ENCODE data around the gene WFDC5.
A peak's percentile ranks its signal among the peaks of the same experiment; 100 is the strongest.

Gene WFDC5

GRCh38 chr20:45092898-45093297 is 22.1 kb downstream of the WFDC5 start:
- no peaks in the 10 kb centered on the region for H3K27me3 ChIP-seq (replicated peaks)
- H3K27ac ChIP-seq, result no peak overlapping the region
- no peaks in the 10 kb centered on the region for H3K36me3 ChIP-seq (replicated peaks)
- DNase-seq, result no peak
- in situ Hi-C loops (cut with HindIII; ENCODE audit: low pct_ligation_motif_present, low sequenced_read_pairs), result no loop called here
- no peak overlapping the region for H3K4me3 ChIP-seq (ENCODE audit: low read depth, low read length)
- TF ChIP-seq CTCF (IDR thresholded peaks at IDR 0.05; ENCODE audit: low read depth, low read length, missing control alignments), result no peak

DNA sequence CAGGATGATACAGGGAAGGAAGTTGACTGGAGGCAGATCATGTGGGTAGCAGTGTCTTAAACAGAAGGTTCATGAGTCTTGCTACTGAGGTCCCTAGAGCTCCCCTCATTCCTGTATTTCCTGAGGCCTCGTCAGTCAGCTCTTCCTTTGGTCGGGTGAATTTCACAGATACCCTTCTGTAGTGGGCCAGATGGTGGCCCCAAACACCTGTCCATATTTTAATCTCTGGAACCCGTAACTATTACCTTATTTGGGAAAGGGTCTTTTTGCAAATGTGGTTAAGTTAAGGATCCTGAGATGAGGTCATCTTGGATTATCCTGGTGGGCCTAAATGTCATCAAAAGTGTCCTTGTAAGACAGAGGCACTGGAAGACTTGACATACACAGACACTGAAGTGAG is 23.6 kb downstream of the WFDC5 start:
- Histone ChIP-seq H3K4me3 (ENCODE audit: low read depth, low read length) (no peak overlapping the region), H3K27me3 (replicated peaks) (no peaks in the 10 kb centered on the region), H3K36me3 (replicated peaks) (no peaks in the 10 kb centered on the region), H3K27ac (no peak overlapping the region)
- in situ Hi-C loops (cut with HindIII; ENCODE audit: low pct_ligation_motif_present, low sequenced_read_pairs), result no loop called here
- no peak for TF ChIP-seq CTCF (IDR thresholded peaks at IDR 0.05; ENCODE audit: low read depth, low read length, missing control alignments)
- DNase-seq, result no peak

- no peaks in the 10 kb centered on the region for H3K27me3 ChIP-seq (replicated peaks)
- H3K4me3 ChIP-seq (ENCODE audit: low read depth, low read length), result no peak overlapping the region
- no peak for TF ChIP-seq CTCF (IDR thresholded peaks at IDR 0.05; ENCODE audit: low read depth, low read length, missing control alignments)
- in situ Hi-C loops (cut with HindIII; ENCODE audit: low pct_ligation_motif_present, low sequenced_read_pairs), result no loop called here
- DNase-seq, result no peak
- H3K36me3 ChIP-seq (replicated peaks), result no peaks in the 10 kb centered on the region
- H3K27ac ChIP-seq, result no peak overlapping the region
Measured at GRCh38 chr20:45090481-45090880, 24.5 kb downstream of the WFDC5 start.

DNA sequence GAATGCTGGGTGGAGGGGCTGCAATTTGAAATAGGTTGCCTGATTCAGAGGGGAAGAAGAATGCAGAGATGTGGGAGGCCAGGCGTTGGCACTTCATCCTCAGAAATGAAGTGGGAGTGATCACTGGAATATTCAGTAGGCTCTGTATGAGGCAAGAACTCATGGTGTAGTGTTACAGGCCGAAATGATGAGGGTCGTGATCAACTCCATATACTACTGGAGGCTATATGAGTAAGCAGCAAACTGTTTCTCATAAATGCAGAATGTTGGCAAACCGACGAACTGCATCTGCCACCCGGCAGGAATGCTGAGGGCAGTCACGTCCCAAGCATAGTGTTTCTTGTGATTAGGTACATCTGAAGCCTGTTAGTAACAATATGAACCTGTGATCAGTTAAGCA is 26.7 kb downstream of the WFDC5 start:
- Histone ChIP-seq H3K4me3 (ENCODE audit: low read depth, low read length) (no peak overlapping the region), H3K27ac (no peak overlapping the region), H3K36me3 (replicated peaks) (no peaks in the 10 kb centered on the region), H3K27me3 (replicated peaks) (no peaks in the 10 kb centered on the region)
- in situ Hi-C loops (cut with HindIII; ENCODE audit: low pct_ligation_motif_present, low sequenced_read_pairs), result no loop called here
- no peak for TF ChIP-seq CTCF (IDR thresholded peaks at IDR 0.05; ENCODE audit: low read depth, low read length, missing control alignments)
- peak; percentile 11 for DNase-seq

DNA sequence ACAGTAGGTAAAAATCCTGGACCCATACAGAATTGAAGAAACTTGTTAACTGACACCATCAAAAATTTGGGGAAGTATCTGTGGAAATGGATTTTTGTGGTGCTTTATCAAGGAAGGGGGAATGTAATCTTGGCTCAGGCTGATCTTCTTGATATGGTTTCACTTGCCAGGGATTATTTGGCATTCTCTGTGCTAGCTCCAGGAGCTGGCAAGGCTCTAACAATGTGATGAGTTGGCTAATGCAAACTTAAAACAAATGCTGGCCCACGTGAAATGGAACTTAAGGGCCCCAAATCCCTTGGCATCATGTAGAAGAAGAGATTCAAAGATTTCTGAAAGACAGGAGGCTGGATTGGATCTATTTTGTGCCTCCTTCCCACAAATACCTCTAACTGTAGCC is 27.2 kb downstream of the WFDC5 start:
- in situ Hi-C loops (cut with HindIII; ENCODE audit: low pct_ligation_motif_present, low sequenced_read_pairs), result no loop called here
- no peaks in the 10 kb centered on the region for H3K27me3 ChIP-seq (replicated peaks)
- no peak overlapping the region for H3K27ac ChIP-seq
- no peak for DNase-seq
- TF ChIP-seq CTCF (IDR thresholded peaks at IDR 0.05; ENCODE audit: low read depth, low read length, missing control alignments), result no peak
- no peak overlapping the region for H3K4me3 ChIP-seq (ENCODE audit: low read depth, low read length)
- no peaks in the 10 kb centered on the region for H3K36me3 ChIP-seq (replicated peaks)

GRCh38 chr20:45087097-45087790 is 27.7 kb downstream of the WFDC5 start:
- Histone ChIP-seq H3K27me3 (replicated peaks) (no peaks in the 10 kb centered on the region), H3K36me3 (replicated peaks) (no peaks in the 10 kb centered on the region), H3K27ac (no peak overlapping the region), H3K4me3 (ENCODE audit: low read depth, low read length) (no peak overlapping the region)
- no peak for DNase-seq
- no peak for TF ChIP-seq CTCF (IDR thresholded peaks at IDR 0.05; ENCODE audit: low read depth, low read length, missing control alignments)
- in situ Hi-C loops (cut with HindIII; ENCODE audit: low pct_ligation_motif_present, low sequenced_read_pairs), result no loop called here

Data from brain microvascular endothelial cell (primary cell).